Activated CD4-positive, CD25-positive, alpha-beta regulatory T cell treated with anti-CD3 and anti-CD28 coated beads, Interleukin-2, amount 50 U/mL, for 24 hours (primary cell): ENCODE data around the gene ANKRD53.

ENCODE experiments used
- ATAC-seq, 2 donors: fragments of 150-1000 bp; cut with Tn5 transposase; one replicate each; pipeline ENCODE4 v1.10.0; 2021; ENCODE audit warnings: mild to moderate bottlenecking in 1 of 2, moderate library complexity in 1 of 2

ANKRD53 gene

GRCh38 chr2:70944111-70944690, 34.2 kb upstream of the ANKRD53 start:
- no peak for ATAC-seq

GRCh38 chr2:70946832-70947442, 31.5 kb upstream of the ANKRD53 start:
- no peak for ATAC-seq

DNA sequence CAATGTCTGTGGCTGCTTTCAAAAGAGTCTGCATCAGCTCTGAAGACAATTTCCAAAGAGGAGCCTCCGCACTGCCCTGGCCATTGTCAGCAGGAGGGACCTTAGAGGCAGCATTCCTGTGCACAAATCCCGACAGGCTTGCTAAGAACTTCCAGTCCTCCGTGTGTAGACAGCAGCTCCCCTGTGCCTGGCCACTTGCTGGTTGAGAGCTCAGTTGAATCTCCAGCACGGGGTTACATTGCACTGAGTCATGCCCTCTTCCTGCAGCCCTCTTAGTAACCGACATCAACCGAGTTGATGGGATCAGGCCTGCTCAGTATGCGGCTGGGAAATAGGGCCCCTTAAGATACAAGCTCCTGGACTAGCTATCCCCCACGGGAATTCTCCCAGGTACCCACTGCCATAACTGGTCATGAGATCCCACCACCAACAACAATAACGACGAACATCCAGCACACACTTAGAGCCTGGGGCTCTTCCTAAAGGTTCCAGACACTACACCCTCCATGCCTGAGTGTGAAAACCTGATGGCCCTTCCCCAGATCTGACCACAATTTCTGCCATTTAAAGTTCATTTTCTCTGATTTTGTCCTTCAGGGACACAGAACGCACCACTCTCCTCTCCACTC, 30.8 kb upstream of the ANKRD53 start:
- no peak for ATAC-seq

DNA sequence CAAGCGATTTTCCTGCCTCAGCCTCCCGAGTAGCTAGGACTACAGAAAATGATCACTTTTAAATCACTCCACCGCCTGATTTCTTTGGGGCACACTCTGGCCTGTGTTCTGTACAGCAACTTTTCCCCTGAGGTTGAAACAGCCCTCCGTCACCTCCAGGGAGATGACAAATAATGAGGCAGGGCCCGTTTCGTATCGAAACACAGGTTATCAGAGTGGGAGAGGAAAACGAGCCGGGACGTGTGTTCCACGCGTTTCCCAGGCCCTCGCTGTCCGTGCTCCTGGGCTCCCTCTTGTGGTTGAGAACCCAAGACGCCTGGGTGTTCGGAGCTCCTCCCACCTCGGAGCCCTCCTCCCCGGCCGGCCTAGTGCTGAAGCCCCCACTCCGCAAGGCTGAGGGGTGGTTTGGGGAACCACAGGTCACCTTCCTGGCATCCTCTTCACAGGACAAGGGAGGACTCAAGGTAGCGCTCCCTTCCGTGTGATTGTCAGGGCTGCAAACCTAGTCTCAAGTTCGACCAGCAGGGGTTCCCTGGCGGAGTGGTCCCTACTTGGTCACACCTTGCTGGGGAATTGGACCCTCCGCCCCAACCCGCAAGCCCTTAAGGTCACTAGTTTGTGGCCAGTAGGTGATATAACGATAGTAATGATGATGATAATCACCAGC, 30.0 kb upstream of the ANKRD53 start:
- ATAC-seq, result peak; percentile 91 to 94

GRCh38 chr2:70949086-70949485, 29.3 kb upstream of the ANKRD53 start:
- no peak for ATAC-seq

GRCh38 chr2:70954886-70955285, 23.5 kb upstream of the ANKRD53 start:
- no peak for ATAC-seq

DNA sequence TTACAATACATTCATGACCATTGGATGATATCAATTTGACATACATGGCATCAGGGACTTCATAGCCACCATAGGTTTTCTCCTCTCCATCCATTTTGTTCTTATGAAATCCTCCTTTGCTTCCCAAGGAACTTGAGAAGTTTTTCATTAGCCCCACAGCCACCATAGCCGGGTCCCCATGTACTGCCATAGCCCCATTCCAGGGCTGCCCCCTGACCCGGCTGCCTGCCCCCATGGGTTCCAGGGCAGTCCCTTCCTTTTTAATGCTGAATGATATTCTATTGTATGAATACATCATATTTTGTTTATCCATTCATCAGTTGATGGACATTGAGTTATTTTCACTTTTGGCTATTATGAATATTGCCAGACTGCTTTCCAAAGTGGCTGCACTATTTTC, 22.3 kb upstream of the ANKRD53 start:
- ATAC-seq, result no peak

DNA sequence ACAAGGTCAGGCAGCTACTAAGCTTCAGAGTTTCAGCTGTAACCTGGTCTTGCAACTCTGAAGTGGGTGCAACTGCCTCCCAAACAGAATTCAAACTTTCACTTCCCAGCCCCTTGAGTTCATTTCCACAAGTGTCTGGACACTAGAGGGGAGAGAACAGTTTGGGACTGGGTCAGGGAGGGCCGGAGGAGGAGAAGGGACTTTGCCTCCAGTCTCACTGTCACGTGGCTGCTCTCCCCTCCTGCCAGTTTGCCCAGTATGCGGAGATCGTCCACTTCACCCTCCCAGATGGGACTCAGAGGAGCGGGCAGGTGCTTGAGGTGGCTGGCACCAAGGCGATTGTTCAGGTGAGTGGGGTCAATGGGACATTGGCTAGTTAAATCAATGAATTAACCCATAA, 20.6 kb upstream of the ANKRD53 start:
- no peak for ATAC-seq

DNA sequence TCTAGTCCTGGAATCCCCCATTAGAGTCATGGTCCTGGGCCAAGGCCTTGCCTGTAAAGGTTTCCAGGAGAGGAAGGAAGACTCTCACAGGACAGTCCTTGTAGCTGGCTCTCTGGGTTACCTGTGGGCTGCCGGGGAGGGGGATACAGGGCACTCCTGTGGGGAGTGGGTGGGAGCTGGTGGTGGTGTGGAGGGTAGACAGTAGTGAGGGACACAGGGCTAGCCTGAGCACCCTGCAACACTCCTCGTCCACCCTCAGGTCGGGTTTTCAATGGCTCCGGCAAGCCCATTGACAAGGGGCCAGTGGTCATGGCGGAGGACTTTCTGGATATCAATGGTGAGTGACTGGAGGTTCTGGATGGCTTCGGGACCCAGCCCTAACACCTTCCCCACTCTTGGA, 19.7 kb upstream of the ANKRD53 start:
- ATAC-seq, result no peak

GRCh38 chr2:70959271-70959761, 19.1 kb upstream of the ANKRD53 start:
- no peak for ATAC-seq

DNA sequence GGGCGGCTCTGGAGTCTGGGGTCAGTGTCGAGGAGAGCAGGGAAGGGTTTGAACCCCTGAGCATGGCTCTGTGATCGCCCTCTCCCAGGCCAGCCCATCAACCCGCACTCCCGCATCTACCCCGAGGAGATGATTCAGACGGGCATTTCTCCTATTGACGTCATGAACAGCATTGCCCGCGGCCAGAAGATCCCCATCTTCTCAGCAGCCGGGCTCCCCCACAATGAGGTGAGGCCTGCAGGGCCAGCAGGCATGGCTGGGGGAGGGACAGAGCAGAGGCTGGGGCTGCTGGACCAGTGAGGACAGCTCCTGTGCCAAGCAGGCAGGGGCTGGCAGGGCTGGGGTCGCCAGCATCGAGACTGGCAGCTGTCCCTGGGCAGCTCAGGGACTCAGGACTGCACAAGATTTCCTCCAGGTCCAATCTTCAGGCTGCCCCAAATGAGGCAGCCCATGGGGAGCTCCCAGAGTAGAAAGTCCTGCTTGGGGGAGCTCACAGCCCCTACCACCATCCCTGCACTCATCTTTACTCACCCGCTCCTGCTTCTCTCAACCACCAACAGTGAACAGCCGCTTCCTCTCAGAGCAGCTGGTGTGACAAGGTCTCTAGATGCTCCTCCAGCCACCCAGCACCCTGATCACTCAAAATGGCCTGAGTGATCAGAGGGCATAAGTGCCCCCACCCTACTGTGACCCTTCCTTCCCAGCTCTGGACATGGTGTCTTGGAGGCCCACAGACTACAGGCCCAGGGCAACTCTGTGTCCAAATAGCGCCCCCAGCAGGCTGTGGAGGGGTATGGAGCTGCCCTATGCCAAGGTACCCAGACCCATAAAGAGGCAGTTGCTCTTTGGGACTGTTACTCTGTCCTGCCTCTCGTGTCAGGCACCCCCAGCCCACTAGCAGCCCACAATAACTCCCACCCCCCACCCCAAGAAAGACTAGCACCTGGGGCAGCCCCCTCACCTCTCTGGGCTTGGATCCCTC, 18.3 kb upstream of the ANKRD53 start:
- no peak for ATAC-seq

DNA sequence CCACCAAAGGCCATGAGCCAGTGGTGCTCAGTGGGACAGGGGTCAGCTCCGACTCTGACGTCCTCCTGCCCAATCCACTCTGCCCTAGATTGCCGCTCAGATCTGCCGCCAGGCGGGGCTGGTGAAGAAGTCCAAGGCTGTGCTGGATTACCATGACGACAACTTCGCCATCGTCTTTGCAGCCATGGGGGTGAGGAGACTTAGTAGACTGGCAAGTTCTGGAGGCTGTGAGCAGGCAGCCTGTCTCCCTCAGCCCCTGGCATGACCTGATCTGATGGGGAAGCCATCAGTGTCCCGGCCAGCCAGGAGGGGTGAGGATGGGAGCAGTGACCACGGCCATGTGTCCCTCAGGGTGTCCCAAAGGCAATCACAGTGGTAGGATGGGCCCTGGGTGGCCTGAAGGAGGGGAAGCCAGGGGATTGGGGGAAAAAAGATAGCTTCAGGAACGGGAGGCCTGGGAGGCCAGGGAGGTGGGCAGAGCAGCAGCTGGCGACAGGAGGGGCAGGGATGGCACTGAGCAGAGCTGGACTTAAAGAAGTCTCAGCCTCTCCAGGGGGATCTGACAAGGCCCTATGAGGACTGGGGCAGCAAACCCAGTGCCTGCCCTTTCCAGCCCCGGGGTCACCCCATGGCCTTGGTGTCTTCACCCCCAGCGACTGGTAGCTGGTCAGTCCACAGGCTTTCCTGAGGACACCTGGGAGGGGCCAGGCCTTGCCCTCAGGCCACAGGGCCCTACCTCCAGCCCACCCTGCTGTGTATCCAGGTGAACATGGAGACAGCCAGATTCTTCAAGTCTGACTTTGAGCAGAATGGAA, 17.4 kb upstream of the ANKRD53 start:
- no peak for ATAC-seq

DNA sequence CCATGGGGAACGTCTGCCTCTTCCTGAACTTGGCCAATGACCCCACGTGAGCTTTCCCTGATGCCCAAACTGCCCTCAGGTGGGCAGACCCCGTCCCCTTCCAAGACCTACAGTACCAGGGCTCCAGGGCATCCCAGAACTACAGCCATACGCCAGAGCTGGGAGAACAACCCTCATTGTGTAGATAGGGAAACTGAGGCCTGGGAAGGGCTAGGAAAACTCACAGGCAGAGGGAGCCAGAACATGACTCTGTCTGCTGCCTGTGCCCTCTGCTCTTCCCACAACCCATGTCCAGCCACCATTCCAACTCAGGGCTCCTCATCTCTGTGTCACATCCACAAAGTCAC, 16.8 kb upstream of the ANKRD53 start:
- ATAC-seq, result no peak

GRCh38 chr2:70962211-70962884, 16.1 kb upstream of the ANKRD53 start:
- ATAC-seq, result no peak

- ATAC-seq, result no peak
Observed at GRCh38 chr2:70962885-70963878, 15.2 kb upstream of the ANKRD53 start.

- no peak for ATAC-seq
Observed at GRCh38 chr2:70964133-70964532, 14.3 kb upstream of the ANKRD53 start.

DNA sequence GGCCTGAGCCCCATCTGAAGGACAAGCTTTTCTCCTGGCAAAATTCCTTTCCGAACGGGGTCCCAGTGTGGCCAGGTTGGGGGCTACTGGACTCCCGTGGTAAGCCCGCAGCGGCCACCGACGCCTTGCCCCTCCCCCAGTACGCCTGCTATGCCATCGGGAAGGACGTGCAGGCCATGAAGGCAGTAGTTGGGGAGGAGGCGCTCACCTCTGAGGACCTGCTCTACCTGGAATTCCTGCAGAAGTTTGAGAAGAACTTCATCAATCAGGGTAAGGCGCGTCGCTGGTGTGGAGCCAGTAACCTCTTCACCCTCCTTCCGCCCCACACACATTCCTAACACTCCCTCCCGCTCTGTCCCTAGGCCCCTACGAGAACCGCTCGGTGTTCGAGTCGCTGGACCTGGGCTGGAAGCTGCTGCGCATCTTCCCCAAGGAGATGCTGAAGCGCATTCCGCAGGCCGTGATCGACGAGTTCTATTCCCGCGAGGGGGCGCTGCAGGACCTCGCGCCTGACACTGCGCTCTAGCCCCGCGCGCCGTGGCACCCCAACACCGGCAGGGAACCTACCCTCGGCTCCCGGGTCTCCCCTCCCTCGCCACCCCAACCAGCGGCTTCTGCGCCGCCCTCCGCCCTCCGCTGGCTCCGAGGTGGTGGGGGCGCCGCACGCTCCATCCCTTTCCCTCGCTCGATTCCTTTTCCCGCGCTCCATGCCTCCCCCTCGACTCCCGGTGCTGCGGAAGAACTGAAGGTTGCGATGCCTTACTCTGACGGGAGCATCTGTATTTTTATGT, 13.6 kb upstream of the ANKRD53 start:
- peak; percentile 90 to 91 for ATAC-seq

DNA sequence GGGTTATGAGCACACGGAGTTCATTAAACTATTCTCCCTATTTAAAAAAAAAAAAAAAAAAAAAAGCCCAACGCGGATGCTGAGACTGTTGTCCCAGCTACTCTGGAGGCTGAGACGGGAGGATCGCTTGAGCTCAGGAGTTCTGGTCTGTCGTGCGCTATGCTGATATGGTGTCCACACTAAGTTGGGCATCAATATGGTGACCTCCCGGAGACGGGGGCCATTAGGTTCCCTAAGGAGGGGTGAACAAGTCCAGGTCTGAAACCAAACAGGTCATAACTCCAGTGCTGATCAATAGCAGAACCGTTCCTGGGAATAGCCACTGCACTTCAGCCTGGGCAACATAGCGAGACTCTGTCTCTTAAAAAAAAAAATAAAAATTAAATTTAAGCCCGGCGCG, 12.9 kb upstream of the ANKRD53 start:
- ATAC-seq, result no peak

GRCh38 chr2:70966681-70967080, 11.7 kb upstream of the ANKRD53 start:
- ATAC-seq, result no peak
